Activated CD4-positive, alpha-beta T cell treated with anti-CD3 and anti-CD28 coated beads for 36 hours (primary cell): Measurements from ENCODE around the gene GPSM1. TPM values are rescaled to one million over a fixed set of nuclear protein-coding genes. Genes with fewer than 3 reads are reported as not detected.

ENCODE experiments used
- ATAC-seq: fragments of 200-7000 bp; cut with Tn5 transposase; one replicate; pipeline ENCODE4 v1.10.0; 2021; ENCODE audit warnings: mild to moderate bottlenecking, moderate library complexity
- CTCF ChIA-PET: fragments of 350-600 bp; sonication (Branson Sonifier 250); formaldehyde crosslinking; loops from one replicate; lab custom pipeline; 2021; ENCODE audit warnings: antibody characterized with exemption; lab: Charles Lee
- POLR2A ChIA-PET: fragments of 350-600 bp; sonication (Branson Sonifier 250); formaldehyde crosslinking; loops from one replicate; lab custom pipeline; 2021; ENCODE audit warnings: antibody characterized with exemption, inconsistent platforms; lab: Charles Lee
- DNase-seq: peaks from one replicate; pipeline ENCODE4 v3.0.0-alpha.2; 2020
- H3K27ac Mint-ChIP-seq: one replicate; pipeline ENCODE4 v1.8.0; 2021; ENCODE audit warnings: mixed read lengths
- H3K27me3 Mint-ChIP-seq: one replicate; pipeline ENCODE4 v1.8.0; 2021; ENCODE audit warnings: mixed read lengths
- H3K36me3 Mint-ChIP-seq: one replicate; pipeline ENCODE4 v1.8.0; 2021; ENCODE audit warnings: low read depth, mixed read lengths
- H3K4me1 Mint-ChIP-seq: one replicate; pipeline ENCODE4 v1.8.0; 2021; ENCODE audit warnings: mixed read lengths
- H3K4me3 Mint-ChIP-seq: one replicate; pipeline ENCODE4 v1.8.0; 2021; ENCODE audit warnings: mild to moderate bottlenecking, moderate library complexity, mixed read lengths
- H3K9me3 Mint-ChIP-seq: one replicate; pipeline ENCODE4 v1.8.0; 2021; ENCODE audit warnings: low read depth, mixed read lengths
- intact Hi-C, 2 experiments: fragments of 100-400 bp; cut with DNase I in 1 of 2; cut with micrococcal nuclease in 1 of 2; formaldehyde crosslinking; loops; one replicate each; pipeline versions ENCODE4 v1.14.2 to v1.15.1; 2022 to 2024; cut with DNase I, micrococcal nuclease
- total RNA-seq, 2 experiments: library from RNA; stranded (reverse); gene quantifications; one replicate each; pipeline ENCODE4 v1.2.3, GENCODE V29; 2021

GPSM1 gene
- total RNA-seq, 2 experiments from 2014 or later, result 9.6 to 10.8 TPM

GRCh38 chr9:136284311-136284710 is 43.0 kb upstream of the GPSM1 start:
- Mint-ChIP-seq H3K4me3 (no peak overlapping the region), H3K36me3 (no peaks in the 10 kb centered on the region), H3K27me3 (peaks cover 2% of the 10 kb centered on the region), H3K4me1 (peaks cover 4% of the 10 kb centered on the region), H3K27ac (no peak overlapping the region), H3K9me3 (no peaks in the 10 kb centered on the region)
- ChIA-PET POLR2A (no interaction called here), CTCF (no interaction called here)
- ATAC-seq (no peak), DNase-seq (no peak)
- intact Hi-C loops, result loop anchor here in 1 of 2 experiments (5.0 kb wide), 2 partner anchors 57 to 132 kb away; no protein-coding TSS in a partner anchor

DNA sequence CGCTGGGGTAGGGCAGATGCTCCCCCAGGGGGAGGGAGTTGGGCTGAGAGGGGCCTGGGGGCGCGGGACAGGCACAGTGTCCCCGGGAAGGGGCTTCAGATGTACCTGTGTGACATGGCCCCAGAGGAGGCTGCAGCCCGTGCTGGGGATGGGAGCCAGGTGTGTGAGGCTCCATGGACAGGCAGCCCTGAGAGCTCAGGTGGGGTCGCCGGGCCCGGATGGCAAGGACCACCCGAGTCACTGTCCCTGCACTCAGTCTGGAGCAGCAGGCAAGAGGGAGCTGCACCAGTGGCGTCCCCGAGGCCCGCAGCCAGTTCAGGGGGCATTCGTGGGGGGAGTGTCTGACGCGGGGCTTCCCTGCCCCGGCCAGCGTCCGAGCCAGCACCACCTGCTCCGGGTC is 42.4 kb upstream of the GPSM1 start:
- H3K27me3 Mint-ChIP-seq, result peaks cover 2% of the 10 kb centered on the region
- no peak overlapping the region for H3K27ac Mint-ChIP-seq
- peaks cover 4% of the 10 kb centered on the region for H3K4me1 Mint-ChIP-seq
- CTCF ChIA-PET, result interaction anchor here (0.5 kb wide), 1 partner anchor 302 kb away, joined by 3 read pairs; no protein-coding TSS in a partner anchor
- H3K4me3 Mint-ChIP-seq, result no peak overlapping the region
- no peaks in the 10 kb centered on the region for H3K36me3 Mint-ChIP-seq
- no peaks in the 10 kb centered on the region for H3K9me3 Mint-ChIP-seq
- intact Hi-C loops, result loop anchor here in 1 of 2 experiments (5.0 kb wide), 2 partner anchors 58 to 133 kb away; no protein-coding TSS in a partner anchor
- ATAC-seq, result no peak
- no peak for DNase-seq
- POLR2A ChIA-PET, result no interaction called here

- ChIA-PET CTCF (interaction anchor here (0.5 kb wide), 1 partner anchor 303 kb away, joined by 3 read pairs; no protein-coding TSS in a partner anchor), POLR2A (no interaction called here)
- H3K27ac Mint-ChIP-seq, result no peak overlapping the region
- no peak for DNase-seq
- no peak overlapping the region for H3K4me3 Mint-ChIP-seq
- no peak for ATAC-seq
- no peaks in the 10 kb centered on the region for H3K9me3 Mint-ChIP-seq
- peaks cover 4% of the 10 kb centered on the region for H3K4me1 Mint-ChIP-seq
- H3K27me3 Mint-ChIP-seq, result peaks cover 2% of the 10 kb centered on the region
- intact Hi-C loops, result no loop called here
- no peaks in the 10 kb centered on the region for H3K36me3 Mint-ChIP-seq
Measured at GRCh38 chr9:136285501-136286358, 41.6 kb upstream of the GPSM1 start.

- POLR2A ChIA-PET, result no interaction called here
- peaks cover 2% of the 10 kb centered on the region for H3K27me3 Mint-ChIP-seq
- no peaks in the 10 kb centered on the region for H3K9me3 Mint-ChIP-seq
- intact Hi-C loops, result no loop called here
- CTCF ChIA-PET, result interaction anchor here (0.5 to 1.0 kb wide), 2 partner anchors 60 to 506 kb away, joined by 3 to 4 read pairs; no protein-coding TSS in a partner anchor
- ATAC-seq (no peak), DNase-seq (no peak)
- H3K27ac Mint-ChIP-seq, result no peak overlapping the region
- H3K36me3 Mint-ChIP-seq, result no peaks in the 10 kb centered on the region
- peaks cover 4% of the 10 kb centered on the region for H3K4me1 Mint-ChIP-seq
- no peak overlapping the region for H3K4me3 Mint-ChIP-seq
Measured at GRCh38 chr9:136286359-136286986, 40.9 kb upstream of the GPSM1 start.

GRCh38 chr9:136286987-136287379 is 40.4 kb upstream of the GPSM1 start:
- ChIA-PET POLR2A (no interaction called here), CTCF (interaction anchor here (1.0 kb wide), 1 partner anchor 60 kb away, joined by 4 read pairs; no protein-coding TSS in a partner anchor)
- intact Hi-C loops, result no loop called here
- Mint-ChIP-seq H3K27me3 (peaks cover 2% of the 10 kb centered on the region), H3K4me3 (no peak overlapping the region), H3K27ac (no peak overlapping the region), H3K36me3 (no peaks in the 10 kb centered on the region), H3K4me1 (peaks cover 4% of the 10 kb centered on the region), H3K9me3 (no peaks in the 10 kb centered on the region)
- no peak for ATAC-seq
- no peak for DNase-seq

- DNase-seq, result no peak
- ATAC-seq, result no peak
- peaks cover 2% of the 10 kb centered on the region for H3K27me3 Mint-ChIP-seq
- no peaks in the 10 kb centered on the region for H3K36me3 Mint-ChIP-seq
- CTCF ChIA-PET, result no interaction called here
- H3K4me3 Mint-ChIP-seq, result no peak overlapping the region
- intact Hi-C loops, result no loop called here
- no peak overlapping the region for H3K27ac Mint-ChIP-seq
- POLR2A ChIA-PET, result no interaction called here
- H3K9me3 Mint-ChIP-seq, result no peaks in the 10 kb centered on the region
- H3K4me1 Mint-ChIP-seq, result peaks cover 4% of the 10 kb centered on the region
Measured at GRCh38 chr9:136287960-136288753, 39.2 kb upstream of the GPSM1 start.

DNA sequence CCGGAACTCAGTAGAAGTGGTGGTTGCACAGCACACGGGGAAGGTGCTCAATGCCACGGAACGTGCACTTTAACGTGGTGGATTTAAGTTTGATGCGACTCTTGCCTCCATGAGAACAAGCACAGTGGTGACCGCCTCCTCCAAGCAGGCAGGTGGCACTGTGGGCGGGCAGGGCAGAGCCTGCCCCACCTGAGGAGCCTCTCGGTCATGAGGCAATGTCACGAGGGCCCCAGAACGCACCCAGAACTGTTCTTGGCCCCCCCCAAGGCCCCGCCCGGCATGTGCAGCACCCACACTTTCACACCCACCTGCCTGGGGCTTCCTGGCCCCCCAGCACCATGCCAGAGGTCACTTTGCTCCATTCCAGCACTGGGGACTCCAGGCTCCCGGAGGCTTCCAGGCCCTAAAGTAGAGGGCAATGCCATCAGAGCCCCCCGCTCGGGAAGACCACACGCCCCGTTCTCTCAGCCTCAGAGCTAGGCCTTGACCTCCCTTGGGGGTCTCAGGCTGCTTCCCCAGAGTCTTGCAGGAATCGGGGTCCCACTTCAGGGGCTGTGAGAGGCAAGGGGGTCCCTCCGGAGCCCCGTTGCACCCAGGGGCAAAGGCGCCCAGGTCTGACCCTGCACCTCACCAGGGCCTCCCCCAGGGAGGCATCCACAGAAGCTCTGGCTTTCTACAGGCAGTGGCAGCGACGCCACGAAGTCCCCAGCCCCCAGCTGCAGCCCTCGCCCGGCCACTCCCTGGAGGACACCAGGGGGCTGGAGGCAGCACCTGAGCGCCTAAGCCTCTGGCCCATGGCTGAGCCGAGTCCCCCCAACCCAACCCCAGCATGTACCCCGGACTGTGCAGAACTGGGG is 37.5 kb upstream of the GPSM1 start:
- Mint-ChIP-seq H3K27me3 (no peaks in the 10 kb centered on the region), H3K4me1 (no peaks in the 10 kb centered on the region), H3K9me3 (no peaks in the 10 kb centered on the region), H3K36me3 (no peaks in the 10 kb centered on the region), H3K4me3 (no peak overlapping the region), H3K27ac (no peak overlapping the region)
- ChIA-PET POLR2A (no interaction called here), CTCF (interaction anchor here (0.6 kb wide), 1 partner anchor 33 kb away, joined by 3 read pairs; no protein-coding TSS in a partner anchor)
- ATAC-seq, result no peak
- no peak for DNase-seq
- intact Hi-C loops, result no loop called here

DNA sequence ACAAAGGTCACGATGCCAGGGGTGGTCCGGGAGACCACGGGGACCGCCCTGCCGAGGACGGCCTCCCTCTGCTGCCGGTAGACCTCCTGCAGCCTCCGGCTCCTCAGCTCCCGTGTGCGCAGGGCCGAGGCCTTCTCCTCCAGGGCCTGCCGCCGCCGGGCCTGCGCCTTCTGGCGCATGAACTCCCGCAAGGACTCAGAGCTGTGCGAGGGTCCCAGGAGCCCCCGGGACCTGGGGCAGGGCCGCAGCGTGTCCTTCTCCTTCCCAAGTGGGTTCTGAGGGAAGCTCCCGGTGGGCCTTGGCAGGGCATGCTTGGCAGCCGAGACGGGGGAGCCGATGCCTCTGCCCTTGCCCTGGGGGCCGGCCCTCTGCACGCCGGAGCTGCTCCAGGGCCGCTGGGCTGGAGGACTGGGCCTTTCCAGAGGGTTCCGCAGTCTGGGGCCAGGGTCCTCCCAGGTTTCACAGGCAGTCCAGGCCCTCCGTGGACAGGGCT is 36.8 kb upstream of the GPSM1 start:
- no peak overlapping the region for H3K4me3 Mint-ChIP-seq
- CTCF ChIA-PET, result no interaction called here
- POLR2A ChIA-PET, result no interaction called here
- DNase-seq, result no peak
- no peaks in the 10 kb centered on the region for H3K27me3 Mint-ChIP-seq
- no peaks in the 10 kb centered on the region for H3K9me3 Mint-ChIP-seq
- no peaks in the 10 kb centered on the region for H3K36me3 Mint-ChIP-seq
- no peak overlapping the region for H3K27ac Mint-ChIP-seq
- ATAC-seq, result no peak
- H3K4me1 Mint-ChIP-seq, result no peaks in the 10 kb centered on the region
- intact Hi-C loops, result no loop called here

DNA sequence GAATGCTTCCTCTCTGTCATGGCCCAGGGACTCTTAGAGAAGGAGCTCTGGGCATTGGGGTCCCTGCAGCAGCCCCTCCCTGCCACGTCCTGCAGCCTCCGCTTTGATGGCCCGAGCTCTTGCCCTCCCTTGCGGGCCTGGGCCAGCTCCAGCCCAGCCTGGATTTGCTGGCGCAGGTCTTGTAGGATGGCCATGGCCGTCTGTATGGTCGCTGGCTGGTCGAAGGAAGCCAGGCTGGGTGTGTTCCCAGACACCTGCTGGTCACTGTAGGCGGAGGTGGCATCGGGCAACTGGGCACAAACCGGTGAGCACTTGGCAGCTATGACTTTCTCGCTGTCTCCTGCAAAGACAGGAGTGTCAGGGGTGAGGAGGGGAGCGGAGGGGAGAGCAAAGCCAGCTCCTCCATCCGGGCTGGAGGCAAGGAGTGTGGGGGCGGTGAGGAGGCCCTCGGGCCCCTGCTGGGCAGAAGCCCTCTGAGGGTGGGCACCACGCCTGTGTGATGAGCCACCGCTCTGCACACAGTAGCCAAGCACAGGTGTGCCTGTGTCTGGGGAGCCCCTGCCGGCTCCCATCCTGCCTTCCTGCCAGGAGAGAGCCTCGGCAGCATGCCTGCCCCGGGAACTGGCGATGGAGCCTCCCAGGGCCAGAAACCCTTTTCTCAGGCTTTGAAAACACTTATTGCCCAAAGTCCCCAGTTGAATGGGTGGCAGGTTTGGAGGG is 35.9 kb upstream of the GPSM1 start:
- ChIA-PET POLR2A (no interaction called here), CTCF (no interaction called here)
- H3K4me1 Mint-ChIP-seq, result no peaks in the 10 kb centered on the region
- H3K27me3 Mint-ChIP-seq, result no peaks in the 10 kb centered on the region
- intact Hi-C loops, result no loop called here
- no peaks in the 10 kb centered on the region for H3K36me3 Mint-ChIP-seq
- no peak for ATAC-seq
- DNase-seq, result no peak
- no peak overlapping the region for H3K27ac Mint-ChIP-seq
- H3K4me3 Mint-ChIP-seq, result no peak overlapping the region
- H3K9me3 Mint-ChIP-seq, result no peaks in the 10 kb centered on the region

- intact Hi-C loops, result no loop called here
- Mint-ChIP-seq H3K9me3 (no peaks in the 10 kb centered on the region), H3K36me3 (no peaks in the 10 kb centered on the region), H3K27me3 (no peaks in the 10 kb centered on the region), H3K27ac (no peak overlapping the region), H3K4me3 (no peak overlapping the region), H3K4me1 (no peaks in the 10 kb centered on the region)
- POLR2A ChIA-PET, result no interaction called here
- ATAC-seq (no peak), DNase-seq (no peak)
- CTCF ChIA-PET, result no interaction called here
Measured at GRCh38 chr9:136292026-136292538, 35.3 kb upstream of the GPSM1 start.
